COLO668 (cell line): ENCODE results near the gene SYNDIG1L.

Experiments
- DNase-seq: peaks from one replicate; lab custom pipeline; 2025; ENCODE audit not compliant: unreplicated experiment; lab: John Stamatoyannopoulos, UW

The SYNDIG1L gene

GRCh38 chr14:74429991-74430390 is 4.0 kb upstream of the SYNDIG1L start:
- no peak for DNase-seq

GRCh38 chr14:74429221-74429691 is 3.2 kb upstream of the SYNDIG1L start:
- DNase-seq: no peak

GRCh38 chr14:74427651-74428050 is 1.6 kb upstream of the SYNDIG1L start:
- no peak for DNase-seq

- DNase-seq: no peak
Observed at GRCh38 chr14:74425525-74426201, 347 bp downstream of the SYNDIG1L start.

- no peak for DNase-seq
Observed at GRCh38 chr14:74424606-74425005, 1.4 kb downstream of the SYNDIG1L start.

- DNase-seq: no peak
Observed at GRCh38 chr14:74423246-74423645, 2.8 kb downstream of the SYNDIG1L start.

GRCh38 chr14:74421981-74422380 is 4.0 kb downstream of the SYNDIG1L start:
- DNase-seq: no peak

GRCh38 chr14:74419086-74419485 is 6.9 kb downstream of the SYNDIG1L start:
- DNase-seq: no peak

- no peak for DNase-seq
Observed at GRCh38 chr14:74418031-74418430, 8.0 kb downstream of the SYNDIG1L start.

- no peak for DNase-seq
Observed at GRCh38 chr14:74417611-74418010, 8.4 kb downstream of the SYNDIG1L start.

GRCh38 chr14:74417201-74417600 is 8.8 kb downstream of the SYNDIG1L start:
- no peak for DNase-seq

- no peak for DNase-seq
Observed at GRCh38 chr14:74415115-74415437, 10.9 kb downstream of the SYNDIG1L start.

- DNase-seq: no peak
Observed at GRCh38 chr14:74414403-74415114, 11.5 kb downstream of the SYNDIG1L start.

- DNase-seq: no peak
Observed at GRCh38 chr14:74413627-74414026, 12.4 kb downstream of the SYNDIG1L start.

- DNase-seq: no peak
Observed at GRCh38 chr14:74412753-74413152, 13.3 kb downstream of the SYNDIG1L start.

- DNase-seq: no peak
Observed at GRCh38 chr14:74411671-74412070, 14.3 kb downstream of the SYNDIG1L start.

GRCh38 chr14:74409441-74409840 is 16.6 kb downstream of the SYNDIG1L start:
- no peak for DNase-seq

GRCh38 chr14:74408870-74409269 is 17.1 kb downstream of the SYNDIG1L start:
- no peak for DNase-seq

GRCh38 chr14:74407801-74408154 is 18.2 kb downstream of the SYNDIG1L start:
- DNase-seq: no peak

- DNase-seq: no peak
Observed at GRCh38 chr14:74407021-74407800, 18.8 kb downstream of the SYNDIG1L start.

GRCh38 chr14:74405663-74406062 is 20.3 kb downstream of the SYNDIG1L start:
- no peak for DNase-seq

- DNase-seq: no peak
Observed at GRCh38 chr14:74404435-74404834, 21.6 kb downstream of the SYNDIG1L start.
